ENCODE measurements around the gene RNF144B.
"Not testable (repeated sequence)": the region's sequence is repeated elsewhere in the genome, so short reads cannot be mapped to it uniquely, and the experiment has no call there.

The RNF144B gene

GRCh38 chr6:18451756-18452155 is 64.6 kb downstream of the RNF144B start:
- no peak for DNase-seq

- DNase-seq = no peak
These were observed 67.3 kb downstream of the RNF144B start for GRCh38 chr6:18454446-18454845.

GRCh38 chr6:18457065-18457737 is 70.1 kb downstream of the RNF144B start:
- no peak for DNase-seq

- not testable (repeated sequence) for DNase-seq
These were observed 70.9 kb downstream of the RNF144B start for GRCh38 chr6:18458086-18458485.

- DNase-seq = no peak
These were observed 76.3 kb downstream of the RNF144B start for GRCh38 chr6:18463429-18463828.

GRCh38 chr6:18464176-18464575 is 77.0 kb downstream of the RNF144B start:
- DNase-seq = no peak

- DNase-seq = no peak
These were observed 78.4 kb downstream of the RNF144B start for GRCh38 chr6:18465410-18466154.

- no peak for DNase-seq
These were observed 80.8 kb downstream of the RNF144B start for GRCh38 chr6:18467741-18468502.

GRCh38 chr6:18468503-18468843 is 81.3 kb downstream of the RNF144B start:
- no peak for DNase-seq

- no peak for DNase-seq
These were observed 82.4 kb downstream of the RNF144B start for GRCh38 chr6:18469536-18469935.

- DNase-seq = no peak
These were observed 84.2 kb downstream of the RNF144B start for GRCh38 chr6:18471232-18471964.

GRCh38 chr6:18472941-18473340 is 85.8 kb downstream of the RNF144B start:
- DNase-seq = no peak

GRCh38 chr6:18473755-18474154 is 86.6 kb downstream of the RNF144B start:
- DNase-seq = no peak

- DNase-seq = no peak
These were observed 90.3 kb downstream of the RNF144B start for GRCh38 chr6:18477301-18477941.

- no peak for DNase-seq
These were observed 91.5 kb downstream of the RNF144B start for GRCh38 chr6:18478610-18479009.

GRCh38 chr6:18481870-18482269 is 94.7 kb downstream of the RNF144B start:
- no peak for DNase-seq

GRCh38 chr6:18485660-18486435 is 98.7 kb downstream of the RNF144B start:
- DNase-seq = no peak

- no peak for DNase-seq
These were observed 100.9 kb downstream of the RNF144B start for GRCh38 chr6:18488004-18488403.

GRCh38 chr6:18488526-18489270 is 101.5 kb downstream of the RNF144B start:
- no peak for DNase-seq

GRCh38 chr6:18489335-18489734 is 102.2 kb downstream of the RNF144B start:
- DNase-seq = no peak
